ENCODE results near the gene CDX2.
"Not testable (repeated sequence)": the region's sequence is repeated elsewhere in the genome, so short reads cannot be mapped to it uniquely, and the experiment has no call there.

The CDX2 gene

GRCh38 chr13:27964741-27965323 lies 4.3 kb downstream of the CDX2 start:
- no peak for DNase-seq

- not testable (repeated sequence) for DNase-seq
These were observed 4.9 kb downstream of the CDX2 start for GRCh38 chr13:27964206-27964605.

- DNase-seq, result no peak
These were observed 5.6 kb downstream of the CDX2 start for GRCh38 chr13:27963491-27963890.

GRCh38 chr13:27962982-27963381 lies 6.1 kb downstream of the CDX2 start:
- no peak for DNase-seq

- DNase-seq, result no peak
These were observed 6.8 kb downstream of the CDX2 start for GRCh38 chr13:27962128-27962841.

- DNase-seq, result no peak
These were observed 7.7 kb downstream of the CDX2 start for GRCh38 chr13:27961227-27962085.

GRCh38 chr13:27960362-27961226 lies 8.5 kb downstream of the CDX2 start:
- no peak for DNase-seq

- DNase-seq, result no peak
These were observed 9.1 kb downstream of the CDX2 start for GRCh38 chr13:27959976-27960361.

GRCh38 chr13:27956576-27957300 lies 12.4 kb downstream of the CDX2 start:
- no peak for DNase-seq

- DNase-seq, result no peak
These were observed 14.0 kb downstream of the CDX2 start for GRCh38 chr13:27955014-27955591.

- no peak for DNase-seq
These were observed 14.7 kb downstream of the CDX2 start for GRCh38 chr13:27954406-27954851.

GRCh38 chr13:27953676-27954405 lies 15.3 kb downstream of the CDX2 start:
- DNase-seq, result peak; percentile 42

GRCh38 chr13:27952876-27953675 lies 16.0 kb downstream of the CDX2 start:
- no peak for DNase-seq

- no peak for DNase-seq
These were observed 26.1 kb downstream of the CDX2 start for GRCh38 chr13:27942972-27943371.

GRCh38 chr13:27933580-27934328 lies 35.4 kb downstream of the CDX2 start:
- DNase-seq, result no peak

- no peak for DNase-seq
These were observed 36.0 kb downstream of the CDX2 start for GRCh38 chr13:27933118-27933517.

- DNase-seq, result no peak
These were observed 39.2 kb downstream of the CDX2 start for GRCh38 chr13:27929868-27930267.

GRCh38 chr13:27928805-27929753 lies 40.0 kb downstream of the CDX2 start:
- no peak for DNase-seq
